SK-N-SH (cell line): Measurements from ENCODE around the gene F2R. TPM values are rescaled to one million over a fixed set of nuclear protein-coding genes. Genes with fewer than 3 reads are reported as not detected.
A peak's percentile ranks its signal among the peaks of the same experiment; 100 is the strongest.

Experiments
- CTCF ChIA-PET: fragments of 300-600, 350-600 bp; formaldehyde crosslinking; extraction: SDS; loops from one replicate; lab custom pipeline; 2021; lab: Yijun Ruan, JAX
- POLR2A ChIA-PET: fragments of 350-600 bp; sonication (Branson Sonifier 250); formaldehyde crosslinking; extraction: SDS; loops from one replicate; lab custom pipeline; 2020; ENCODE audit warnings: antibody characterized with exemption, inconsistent platforms; lab: Yijun Ruan, JAX
- DNase-seq: peaks from one replicate; pipeline ENCODE4 v3.0.0; 2012
- H2AFZ ChIP-seq: fragments of 200-600 bp; sonication (generic); 2 replicates; pipeline ENCODE4 v1.8.1; 2016; ENCODE audit warnings: antibody characterized with exemption, mild to moderate bottlenecking, low read depth
- H3F3A ChIP-seq: fragments of 200-600 bp; sonication (generic); replicated peaks from 2 replicates; pipeline ENCODE3; 2016; ENCODE audit warnings: antibody characterized with exemption, mild to moderate bottlenecking; ENCODE audit not compliant: insufficient read depth
- H3K27ac ChIP-seq, 2 experiments: fragments of 200-500 bp in 1 of 2; fragments of 200-600 bp in 1 of 2; sonication (Bioruptor generic) in 1 of 2; sonication (generic), shearing (Covaris generic) in 1 of 2; 2 replicates each; pipeline versions ENCODE4 v1.5.1 to v1.6.1; 2014 to 2016; ENCODE audit warnings: low read depth in 2 of 2, inconsistent platforms in 1 of 2, low read length in 1 of 2, mild to moderate bottlenecking in 1 of 2, mixed read lengths in 1 of 2
- H3K27me3 ChIP-seq: fragments of 200-600 bp; sonication (generic), shearing (Covaris generic); 2 replicates; pipeline ENCODE4 v1.6.1; 2016; ENCODE audit warnings: mixed run types; ENCODE audit not compliant: insufficient read depth
- H3K36me3 ChIP-seq, 2 experiments: fragments of 200-500 bp in 1 of 2; fragments of 200-600 bp in 1 of 2; sonication (Bioruptor generic) in 1 of 2; sonication (generic) in 1 of 2; replicated peaks in 1 of 2; 2 replicates each; pipeline versions ENCODE3 to v1.5.1; 2014 to 2016; ENCODE audit warnings: low read length in 1 of 2, mild to moderate bottlenecking in 1 of 2; ENCODE audit not compliant: insufficient read depth in 2 of 2, control insufficient read depth in 1 of 2
- H3K4me1 ChIP-seq, 2 experiments: fragments of 200-500 bp in 1 of 2; fragments of 200-600 bp in 1 of 2; sonication (Bioruptor generic) in 1 of 2; sonication (generic), shearing (Covaris generic) in 1 of 2; 2 replicates each; pipeline versions ENCODE4 v1.5.1 to v1.6.1; 2014 to 2016; ENCODE audit warnings: low read depth in 1 of 2, low read length in 1 of 2, mixed run types in 1 of 2; ENCODE audit not compliant: insufficient read depth in 2 of 2, control insufficient read depth in 1 of 2
- H3K4me2 ChIP-seq: fragments of 200-600 bp; sonication (generic), shearing (Covaris generic); 2 replicates; pipeline ENCODE4 v1.6.1; 2017; ENCODE audit warnings: mixed run types
- H3K4me3 ChIP-seq, 2 experiments: fragments of 200-500 bp in 1 of 2; fragments of 200-600 bp in 1 of 2; sonication (Bioruptor generic) in 1 of 2; sonication (generic), shearing (Covaris generic) in 1 of 2; 2 replicates each; pipeline versions ENCODE4 v1.5.1 to v1.8.1; 2014 to 2016; ENCODE audit warnings: low read depth in 2 of 2, inconsistent platforms in 1 of 2, low read length in 1 of 2, mild to moderate bottlenecking in 1 of 2, mixed read lengths in 1 of 2, moderate library complexity in 1 of 2
- H3K79me2 ChIP-seq: fragments of 200-600 bp; sonication (generic); 2 replicates; pipeline ENCODE4 v1.8.1; 2017; ENCODE audit warnings: mild to moderate bottlenecking; ENCODE audit not compliant: insufficient read depth
- H3K9ac ChIP-seq: fragments of 200-600 bp; sonication (generic); 2 replicates; pipeline ENCODE4 v1.6.1; 2017; ENCODE audit warnings: mixed run types
- H3K9me2 ChIP-seq: fragments of 200-600 bp; sonication (generic); 2 replicates; pipeline ENCODE4 v1.6.1; 2017; ENCODE audit warnings: mixed run types
- H3K9me3 ChIP-seq: fragments of 200-600 bp; sonication (generic); 2 replicates; pipeline ENCODE4 v1.6.1; 2017; ENCODE audit warnings: mixed run types, mild to moderate bottlenecking, moderate library complexity
- H4K20me1 ChIP-seq: fragments of 200-600 bp; sonication (generic); 2 replicates; pipeline ENCODE4 v1.6.1; 2017; ENCODE audit warnings: mild to moderate bottlenecking, mixed run types; ENCODE audit not compliant: insufficient read depth
- GABPA ChIP-seq: IDR thresholded peaks from 2 replicates; pipeline ENCODE4 v1.4.0; 2012; ENCODE audit warnings: low read depth, mild to moderate bottlenecking
- JUND ChIP-seq: IDR thresholded peaks from 2 replicates; pipeline ENCODE4 v1.4.0; 2012
- MEF2A ChIP-seq: IDR thresholded peaks from 2 replicates; pipeline ENCODE4 v1.4.0; 2012; ENCODE audit warnings: low read depth, borderline replicate concordance
- NFIC ChIP-seq: IDR thresholded peaks from 2 replicates; pipeline ENCODE4 v1.4.0; 2012; ENCODE audit warnings: borderline replicate concordance
- NRF1 ChIP-seq: IDR thresholded peaks from 2 replicates; pipeline ENCODE4 v1.6.1; 2012; ENCODE audit warnings: low read depth, mild to moderate bottlenecking, low read length
- POLR2AphosphoS5 ChIP-seq: IDR thresholded peaks from 2 replicates; pipeline ENCODE4 v1.6.1; 2012; ENCODE audit warnings: low read depth, low read length
- RAD21 ChIP-seq: IDR thresholded peaks from 2 replicates; pipeline ENCODE4 v1.6.1; 2012; ENCODE audit warnings: mild to moderate bottlenecking, low read length
- RCOR1 ChIP-seq: fragments of 150-350 bp; IDR thresholded peaks from 2 replicates; pipeline ENCODE4 v1.6.1; 2017; ENCODE audit warnings: antibody characterized with exemption, low read length
- RFX5 ChIP-seq: IDR thresholded peaks from 2 replicates; pipeline ENCODE4 v1.6.1; 2012; ENCODE audit warnings: mild to moderate bottlenecking, improper control_type of control experiment, low read length
- RXRA ChIP-seq: IDR thresholded peaks from 2 replicates; pipeline ENCODE4 v1.4.0; 2012; ENCODE audit warnings: low read depth, mild to moderate bottlenecking, borderline replicate concordance
- SIN3A ChIP-seq: IDR thresholded peaks from 2 replicates; pipeline ENCODE4 v1.6.1; 2012; ENCODE audit warnings: low read depth, mild to moderate bottlenecking, low read length, moderate library complexity, borderline replicate concordance
- SMC3 ChIP-seq: IDR thresholded peaks from 2 replicates; pipeline ENCODE4 v1.6.1; 2012; ENCODE audit warnings: low read depth, low read length, improper control_type of control experiment
- WGBS: methylation state at CpG from one replicate; pipeline ENCODE4 v1.1.6; 2017; ENCODE audit warnings: low lambda C conversion rate; 5-methylcytosine and 5-hydroxymethylcytosine counted together
- polyA plus RNA-seq, 3 experiments: library from polyadenylated mRNA; depleted of rRNA; stranded (reverse); fragments of >200 nt; gene quantifications; 2 replicates each; pipeline ENCODE4 v1.2.3, GENCODE V29; 2012
- TF ChIP-seq, protein P1 (sequence below): IDR thresholded peaks from 2 replicates; pipeline ENCODE4; 2012
- TF ChIP-seq, protein P2 (sequence below): fragments of 150-350 bp; IDR thresholded peaks from 2 replicates; pipeline ENCODE4 v1.6.1; 2016; ENCODE audit warnings: mild to moderate bottlenecking, low read depth, low read length

Gene F2R
- polyA plus RNA-seq, 1 of the 3 experiments (the other 2 are of a cell fraction) = 212 TPM

DNA sequence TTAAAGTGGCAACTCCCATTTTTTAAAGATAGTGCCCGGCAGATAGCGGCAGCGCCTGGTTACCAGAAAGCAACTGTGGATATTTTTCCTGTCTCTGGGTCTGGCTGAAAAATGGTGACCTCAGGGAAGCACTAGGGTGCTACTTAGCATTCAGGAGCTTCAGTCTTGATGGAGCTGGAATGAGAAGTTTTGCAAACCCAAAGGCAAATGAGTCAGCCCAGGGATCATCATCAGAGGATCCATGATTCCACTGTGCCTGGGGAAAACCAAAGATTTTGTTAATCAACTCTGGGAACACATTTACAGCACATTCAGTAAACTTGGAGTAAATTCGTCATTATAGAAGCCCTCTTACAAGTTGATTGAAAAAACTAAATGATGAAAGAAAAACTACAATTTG lies 26.7 kb downstream of the F2R start:
- Histone ChIP-seq H3K9me3 (no peaks in the 10 kb centered on the region), H3K27me3 (no peaks in the 10 kb centered on the region), H3K4me3 (no peak overlapping the region), H3K4me2 (no peak overlapping the region), H3K9ac (no peak overlapping the region), H2AFZ (no peak overlapping the region), H4K20me1 (no peaks in the 10 kb centered on the region), H3K36me3 (no peaks in the 10 kb centered on the region), H3K79me2 (no peaks in the 10 kb centered on the region), H3F3A (peaks cover 11% of the 10 kb centered on the region), H3K27ac (peak overlapping the region in 1 of 2 experiments; percentile 32; a peak in 2 of 4 replicates), H3K9me2 (no peaks in the 10 kb centered on the region), H3K4me1 (peaks cover 5% of the 10 kb centered on the region in 2 experiments; a peak in 2 of 4 replicates)
- TF ChIP-seq RAD21 (no peak), RXRA (no peak), RFX5 (no peak), MEF2A (no peak), JUND (no peak), RCOR1 (no peak), NFIC (no peak), POLR2AphosphoS5 (no peak), GABPA (no peak), SMC3 (no peak), SIN3A (no peak)
- TF ChIP-seq, protein P1, sequence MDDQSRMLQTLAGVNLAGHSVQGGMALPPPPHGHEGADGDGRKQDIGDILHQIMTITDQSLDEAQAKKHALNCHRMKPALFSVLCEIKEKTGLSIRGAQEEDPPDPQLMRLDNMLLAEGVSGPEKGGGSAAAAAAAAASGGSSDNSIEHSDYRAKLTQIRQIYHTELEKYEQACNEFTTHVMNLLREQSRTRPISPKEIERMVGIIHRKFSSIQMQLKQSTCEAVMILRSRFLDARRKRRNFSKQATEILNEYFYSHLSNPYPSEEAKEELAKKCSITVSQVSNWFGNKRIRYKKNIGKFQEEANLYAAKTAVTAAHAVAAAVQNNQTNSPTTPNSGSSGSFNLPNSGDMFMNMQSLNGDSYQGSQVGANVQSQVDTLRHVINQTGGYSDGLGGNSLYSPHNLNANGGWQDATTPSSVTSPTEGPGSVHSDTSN = no peak
- TF ChIP-seq, protein P2, sequence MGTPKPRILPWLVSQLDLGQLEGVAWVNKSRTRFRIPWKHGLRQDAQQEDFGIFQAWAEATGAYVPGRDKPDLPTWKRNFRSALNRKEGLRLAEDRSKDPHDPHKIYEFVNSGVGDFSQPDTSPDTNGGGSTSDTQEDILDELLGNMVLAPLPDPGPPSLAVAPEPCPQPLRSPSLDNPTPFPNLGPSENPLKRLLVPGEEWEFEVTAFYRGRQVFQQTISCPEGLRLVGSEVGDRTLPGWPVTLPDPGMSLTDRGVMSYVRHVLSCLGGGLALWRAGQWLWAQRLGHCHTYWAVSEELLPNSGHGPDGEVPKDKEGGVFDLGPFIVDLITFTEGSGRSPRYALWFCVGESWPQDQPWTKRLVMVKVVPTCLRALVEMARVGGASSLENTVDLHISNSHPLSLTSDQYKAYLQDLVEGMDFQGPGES = no peak
- CTCF ChIA-PET = interaction anchor here (0.6 to 3.7 kb wide), 3 partner anchors 27 to 205 kb away, joined by 3 to 16 read pairs (median 4); no protein-coding TSS in a partner anchor
- WGBS = 68% methylated on average over 4 of the region's 4 CpGs
- no peak for DNase-seq
- POLR2A ChIA-PET = no interaction called here

DNA sequence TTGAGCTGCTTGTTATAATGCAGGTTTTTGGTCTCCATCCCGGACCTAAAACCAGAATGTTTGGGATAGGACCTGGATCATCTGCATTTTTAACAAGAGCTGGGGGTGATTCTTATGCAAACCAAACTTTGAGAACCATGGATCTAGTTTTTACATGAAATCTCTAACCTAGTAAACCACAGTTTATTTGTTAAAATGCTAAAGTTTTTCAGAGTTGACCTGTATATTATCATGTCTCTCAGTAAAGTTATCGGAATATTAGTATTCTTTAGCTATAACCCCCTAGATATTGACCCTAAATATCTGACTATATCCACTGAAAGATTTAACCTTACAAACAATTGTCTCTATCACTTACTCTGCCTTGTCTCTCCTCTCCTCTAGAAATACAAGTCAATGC lies 28.7 kb downstream of the F2R start:
- H3K9me3 ChIP-seq = no peaks in the 10 kb centered on the region
- WGBS = 75% methylated on average over 2 of the region's 2 CpGs
- no peak overlapping the region for H3K9ac ChIP-seq
- ChIA-PET POLR2A (no interaction called here), CTCF (interaction anchor here (0.5 kb wide), 1 partner anchor 39 kb away, joined by 3 read pairs; no protein-coding TSS in a partner anchor)
- DNase-seq = no peak
- no peaks in the 10 kb centered on the region for H4K20me1 ChIP-seq
- H3K4me1 ChIP-seq = peaks cover under 1 to 5% of the 10 kb centered on the region in 2 experiments; a peak in 2 of 4 replicates
- no peaks in the 10 kb centered on the region for H3F3A ChIP-seq
- H3K36me3 ChIP-seq = no peaks in the 10 kb centered on the region
- no peak for TF ChIP-seq NRF1
- no peak overlapping the region for H2AFZ ChIP-seq
- H3K27ac ChIP-seq = no peak overlapping the region
- H3K27me3 ChIP-seq = no peaks in the 10 kb centered on the region
- no peaks in the 10 kb centered on the region for H3K9me2 ChIP-seq
- H3K4me2 ChIP-seq = no peak overlapping the region
- no peak overlapping the region for H3K4me3 ChIP-seq
- no peaks in the 10 kb centered on the region for H3K79me2 ChIP-seq
